K562 (cell line): ENCODE measurements around the gene SLC38A7. TPM values are rescaled to one million over a fixed set of nuclear protein-coding genes. Genes with fewer than 3 reads are reported as not detected.

ENCODE experiments used
- ATAC-seq: fragments of 200-7000 bp; cut with Tn5 transposase; 3 replicates; pipeline ENCODE4 v1.9.1; 2020; ENCODE audit warnings: moderate library complexity
- BruUV-seq: library from RNA; stranded (reverse); fragments of 400-500 nt; replicated peaks from 2 replicates; lab custom pipeline; 2021; lab: Mats Ljungman, UMichigan
- CTCF ChIA-PET: fragments of 300-600 bp; formaldehyde crosslinking; extraction: SDS; loops from one replicate; lab custom pipeline; 2021; ENCODE audit warnings: low intra/inter-chr PET ratio; lab: Yijun Ruan, JAX
- POLR2A ChIA-PET: fragments of 300-600, 350-650 bp; sonication (Branson Sonifier 250); formaldehyde crosslinking; extraction: SDS; loops from one replicate; lab custom pipeline; 2021; ENCODE audit warnings: antibody characterized with exemption, inconsistent platforms; lab: Yijun Ruan, JAX
- DNase-seq, 4 experiments: peaks; one replicate each; pipeline versions ENCODE4 v3.0.0 to v3.0.0-alpha.2; 2011 to 2018; ENCODE audit warnings: low spot score in 3 of 4, mixed read lengths in 3 of 4; ENCODE audit errors: extremely low read depth in 1 of 4
- FAIRE-seq: peaks from 2 replicates; lab custom pipeline; 2011; peaks lifted over from hg19 to GRCh38; lab: Jason Lieb, UNC
- H2AFZ ChIP-seq: 2 replicates; pipeline ENCODE4 v1.6.0; 2011; ENCODE audit warnings: low read depth, low read length, control low read depth, inconsistent platforms
- H3K27ac ChIP-seq: fragments of 200-600 bp; 3 replicates; pipeline ENCODE4 v1.8.0; 2011; ENCODE audit warnings: low read depth, mild to moderate bottlenecking, control low read depth, inconsistent platforms, low read length, moderate library complexity, mixed read lengths; ENCODE audit errors: extremely low read depth
- H3K27me3 ChIP-seq, 2 experiments: fragments of 300-600 bp in 1 of 2; 2 replicates in 1 of 2; 3 replicates in 1 of 2; pipeline versions ENCODE4 v1.6.0 to v1.8.0; 2011; ENCODE audit warnings: inconsistent platforms in 2 of 2, low read length in 2 of 2, mild to moderate bottlenecking in 1 of 2, mixed read lengths in 1 of 2, moderate library complexity in 1 of 2; ENCODE audit not compliant: control insufficient read depth in 2 of 2, insufficient read depth in 2 of 2
- H3K36me3 ChIP-seq: fragments of 300-600 bp; 3 replicates; pipeline ENCODE4 v1.8.0; 2011; ENCODE audit warnings: mild to moderate bottlenecking, low read length, inconsistent platforms; ENCODE audit not compliant: control insufficient read depth, insufficient read depth
- H3K4me1 ChIP-seq, 2 experiments: fragments of 200-600 bp in 1 of 2; replicated peaks in 1 of 2; 2 replicates in 1 of 2; 3 replicates in 1 of 2; pipeline versions ENCODE4 v1.5.1 to v1.8.0; 2011; ENCODE audit warnings: inconsistent platforms in 2 of 2, low read length in 2 of 2, mild to moderate bottlenecking in 1 of 2, mixed read lengths in 1 of 2, moderate library complexity in 1 of 2; ENCODE audit not compliant: control insufficient read depth in 2 of 2, insufficient read depth in 2 of 2
- H3K4me2 ChIP-seq: 2 replicates; pipeline ENCODE4 v1.6.1; 2011; ENCODE audit warnings: low read length, control low read depth, inconsistent platforms, mixed read lengths; ENCODE audit not compliant: insufficient read depth
- H3K4me3 ChIP-seq: fragments of 200-600 bp; sonication (generic), shearing (Covaris generic); 2 replicates; pipeline ENCODE4 v1.5.1; 2016; ENCODE audit warnings: control low read depth, inconsistent platforms
- H3K79me2 ChIP-seq: fragments of 200-600 bp; 3 replicates; pipeline ENCODE4 v1.8.0; 2011; ENCODE audit warnings: low read length, inconsistent platforms; ENCODE audit not compliant: control insufficient read depth, insufficient read depth
- H3K9ac ChIP-seq, 2 experiments: 2 replicates each; pipeline versions ENCODE4 v1.6.0 to v1.6.1; 2011; ENCODE audit warnings: low read depth in 2 of 2, low read length in 2 of 2, control low read depth in 1 of 2, inconsistent platforms in 1 of 2, mild to moderate bottlenecking in 1 of 2, mixed read lengths in 1 of 2; ENCODE audit not compliant: insufficient read depth in 1 of 2
- H3K9me1 ChIP-seq: one replicate; pipeline ENCODE4 v1.6.0; 2011; ENCODE audit warnings: inconsistent platforms, mild to moderate bottlenecking, low read length, moderate library complexity; ENCODE audit not compliant: control insufficient read depth, insufficient read depth
- H3K9me3 ChIP-seq: replicated peaks from 2 replicates; pipeline ENCODE4 v1.5.1; 2011; ENCODE audit warnings: low read depth, low read length, inconsistent platforms; ENCODE audit not compliant: control insufficient read depth, insufficient read depth
- H4K20me1 ChIP-seq: replicated peaks from 2 replicates; pipeline ENCODE4 v1.6.1; 2011; ENCODE audit warnings: low read length, inconsistent platforms, mixed read lengths; ENCODE audit not compliant: control insufficient read depth, insufficient read depth
- NFXL1 ChIP-seq: fragments of 450-650 bp; formaldehyde crosslinking; IDR thresholded peaks from 2 replicates; pipeline ENCODE4 v1.4.0; 2021; ENCODE audit warnings: mild to moderate bottlenecking
- POLR2AphosphoS2 ChIP-seq: IDR thresholded peaks from 2 replicates; pipeline ENCODE4 v1.6.1; 2012; ENCODE audit warnings: low read length, improper control_type of control experiment
- RREB1 ChIP-seq: fragments of 250-450 bp; sonication (Bioruptor Pico); IDR thresholded peaks from 2 replicates; pipeline ENCODE4 v1.4.0; 2020
- SMAD2 ChIP-seq: fragments of 150-350 bp; IDR thresholded peaks from 2 replicates; pipeline ENCODE4 v1.6.1; 2014; ENCODE audit warnings: low read depth, mild to moderate bottlenecking, low read length
- ZFP30 ChIP-seq: fragments of 250-450 bp; sonication (Bioruptor Pico); IDR thresholded peaks from 2 replicates; pipeline ENCODE4 v1.8.0; 2022; ENCODE audit warnings: moderate library complexity, mild to moderate bottlenecking, inconsistent platforms, borderline replicate concordance
- ZNF121 ChIP-seq: sonication (generic); formaldehyde crosslinking; conservative IDR thresholded peaks from 2 replicates; pipeline ENCODE4 v1.8.0; 2022; ENCODE audit warnings: missing genetic modification reagents
- ZNF239 ChIP-seq: fragments of 250-450 bp; sonication (Bioruptor Pico); IDR thresholded peaks from 2 replicates; pipeline ENCODE4 v1.4.0; 2020; ENCODE audit warnings: mild to moderate bottlenecking
- ZNF384 ChIP-seq: IDR thresholded peaks from 2 replicates; pipeline ENCODE4 v1.6.1; 2012; ENCODE audit warnings: low read depth, low read length, improper control_type of control experiment
- WGBS: fragments of 100-300 bp; shearing (Covaris generic); methylation state at CpG from one replicate; pipeline ENCODE4 v1.1.6; 2016; ENCODE audit warnings: low coverage, mixed read lengths; ENCODE audit not compliant: insufficient coverage; ENCODE audit errors: missing lambda C conversion rate; 5-methylcytosine and 5-hydroxymethylcytosine counted together
- in situ Hi-C: fragments of 300-500 bp; cut with MboI; formaldehyde crosslinking; loops from 4 replicates; pipeline ENCODE4 v1.15.0; 2018; ENCODE audit warnings: inconsistent platforms, mixed read lengths
- intact Hi-C: fragments of 100-400 bp; cut with micrococcal nuclease; formaldehyde crosslinking; loops from 2 replicates; pipeline ENCODE4 v1.14.2; 2022
- polyA plus RNA-seq, 8 experiments: library from polyadenylated mRNA; depleted of rRNA in 4 of 8; stranded (reverse) in 5 of 8; unstranded in 3 of 8; fragments of >200 nt; fragmentation: Nextera tagmentation in 2 of 8; fragmentation: Illumina TruSeq in 1 of 8; extraction: Ambion mirVana in 2 of 8; extraction: Trizol in 1 of 8; gene quantifications; 2 replicates each; pipeline versions ENCODE4 v1.2.1 to v1.2.3, GENCODE V29; 2011 to 2014; ENCODE audit warnings: inconsistent platforms in 1 of 8, missing spikeins in 1 of 8
- total RNA-seq, 7 experiments: library from RNA; depleted of rRNA in 6 of 7; stranded (reverse); fragments of >200 nt in 6 of 7; fragmentation: Illumina TruSeq in 2 of 7; extraction: Trizol in 2 of 7; gene quantifications; 2 replicates each; pipeline versions ENCODE4 v1.2.1 to v1.2.3, GENCODE V29; 2011 to 2021; ENCODE audit warnings: low replicate concordance in 1 of 7

The SLC38A7 gene
- total and polyA plus RNA-seq, 9 of the 15 experiments (the other 6 are each of a cell fraction or from before 2014, with no cell fraction given) = 2.7 to 12.2 (median 6.5) TPM

- no peaks in the 10 kb centered on the region; a peak in 1 of 5 replicates for H3K4me1 ChIP-seq
- no peak for FAIRE-seq
- H3K27me3 ChIP-seq = no peaks in the 10 kb centered on the region; a peak in 1 of 5 replicates
- no peak overlapping the region for H3K27ac ChIP-seq
- in situ Hi-C loops = no loop called here
- intact Hi-C loops = no loop called here
- POLR2A ChIA-PET = no interaction called here
- ATAC-seq = no peak
- no peaks in the 10 kb centered on the region for H3K36me3 ChIP-seq
- H2AFZ ChIP-seq = no peak overlapping the region
- H3K4me3 ChIP-seq = no peak overlapping the region
- WGBS = 12% methylated on average over 4 of the region's 4 CpGs
- H3K9me1 ChIP-seq = no peaks in the 10 kb centered on the region
- no peaks in the 10 kb centered on the region for H3K79me2 ChIP-seq
- no peaks in the 10 kb centered on the region for H3K9me3 ChIP-seq
- CTCF ChIA-PET = interaction anchor here (2.1 kb wide), 1 partner anchor 127 kb away, joined by 15 read pairs; no protein-coding TSS in a partner anchor
- no TSS peak for BruUV-seq
- TF ChIP-seq POLR2AphosphoS2 (no peak), ZNF121 (CRISPR knock-in tag) (peak; percentile 57), ZNF384 (no peak), ZFP30 (no peak), NFXL1 (CRISPR knock-in tag) (no peak), SMAD2 (no peak), RREB1 (CRISPR knock-in tag) (no peak), ZNF239 (no peak)
- no peak overlapping the region for H3K9ac ChIP-seq
- H4K20me1 ChIP-seq = no peaks in the 10 kb centered on the region
- no peak for DNase-seq
- H3K4me2 ChIP-seq = no peak overlapping the region
These were observed 45.3 kb downstream of the SLC38A7 start for GRCh38 chr16:58639230-58639629.
